K562 (cell line): ENCODE measurements around the gene POU1F1. TPM values are rescaled to one million over a fixed set of nuclear protein-coding genes. Genes with fewer than 3 reads are reported as not detected.

ENCODE experiments used
- ATAC-seq: fragments of 200-7000 bp; cut with Tn5 transposase; 3 replicates; pipeline ENCODE4 v1.9.1; 2020; ENCODE audit warnings: moderate library complexity
- BruUV-seq: library from RNA; stranded (reverse); fragments of 400-500 nt; replicated peaks from 2 replicates; lab custom pipeline; 2021; lab: Mats Ljungman, UMichigan
- CTCF ChIA-PET: fragments of 300-600 bp; formaldehyde crosslinking; extraction: SDS; loops from one replicate; lab custom pipeline; 2021; ENCODE audit warnings: low intra/inter-chr PET ratio; lab: Yijun Ruan, JAX
- POLR2A ChIA-PET: fragments of 300-600, 350-650 bp; sonication (Branson Sonifier 250); formaldehyde crosslinking; extraction: SDS; loops from one replicate; lab custom pipeline; 2021; ENCODE audit warnings: antibody characterized with exemption, inconsistent platforms; lab: Yijun Ruan, JAX
- DNase-seq, 4 experiments: peaks; one replicate each; pipeline versions ENCODE4 v3.0.0 to v3.0.0-alpha.2; 2011 to 2018; ENCODE audit warnings: low spot score in 3 of 4, mixed read lengths in 3 of 4; ENCODE audit errors: extremely low read depth in 1 of 4
- FAIRE-seq: peaks from 2 replicates; lab custom pipeline; 2011; peaks lifted over from hg19 to GRCh38; lab: Jason Lieb, UNC
- H2AFZ ChIP-seq: 2 replicates; pipeline ENCODE4 v1.6.0; 2011; ENCODE audit warnings: low read depth, low read length, control low read depth, inconsistent platforms
- H3K27ac ChIP-seq: fragments of 200-600 bp; 3 replicates; pipeline ENCODE4 v1.8.0; 2011; ENCODE audit warnings: low read depth, mild to moderate bottlenecking, control low read depth, inconsistent platforms, low read length, moderate library complexity, mixed read lengths; ENCODE audit errors: extremely low read depth
- H3K27me3 ChIP-seq, 2 experiments: fragments of 300-600 bp in 1 of 2; 2 replicates in 1 of 2; 3 replicates in 1 of 2; pipeline versions ENCODE4 v1.6.0 to v1.8.0; 2011; ENCODE audit warnings: inconsistent platforms in 2 of 2, low read length in 2 of 2, mild to moderate bottlenecking in 1 of 2, mixed read lengths in 1 of 2, moderate library complexity in 1 of 2; ENCODE audit not compliant: control insufficient read depth in 2 of 2, insufficient read depth in 2 of 2
- H3K36me3 ChIP-seq: fragments of 300-600 bp; 3 replicates; pipeline ENCODE4 v1.8.0; 2011; ENCODE audit warnings: mild to moderate bottlenecking, low read length, inconsistent platforms; ENCODE audit not compliant: control insufficient read depth, insufficient read depth
- H3K4me1 ChIP-seq, 2 experiments: fragments of 200-600 bp in 1 of 2; replicated peaks in 1 of 2; 2 replicates in 1 of 2; 3 replicates in 1 of 2; pipeline versions ENCODE4 v1.5.1 to v1.8.0; 2011; ENCODE audit warnings: inconsistent platforms in 2 of 2, low read length in 2 of 2, mild to moderate bottlenecking in 1 of 2, mixed read lengths in 1 of 2, moderate library complexity in 1 of 2; ENCODE audit not compliant: control insufficient read depth in 2 of 2, insufficient read depth in 2 of 2
- H3K4me2 ChIP-seq: 2 replicates; pipeline ENCODE4 v1.6.1; 2011; ENCODE audit warnings: low read length, control low read depth, inconsistent platforms, mixed read lengths; ENCODE audit not compliant: insufficient read depth
- H3K4me3 ChIP-seq: fragments of 200-600 bp; sonication (generic), shearing (Covaris generic); 2 replicates; pipeline ENCODE4 v1.5.1; 2016; ENCODE audit warnings: control low read depth, inconsistent platforms
- H3K79me2 ChIP-seq: fragments of 200-600 bp; 3 replicates; pipeline ENCODE4 v1.8.0; 2011; ENCODE audit warnings: low read length, inconsistent platforms; ENCODE audit not compliant: control insufficient read depth, insufficient read depth
- H3K9ac ChIP-seq, 2 experiments: 2 replicates each; pipeline versions ENCODE4 v1.6.0 to v1.6.1; 2011; ENCODE audit warnings: low read depth in 2 of 2, low read length in 2 of 2, control low read depth in 1 of 2, inconsistent platforms in 1 of 2, mild to moderate bottlenecking in 1 of 2, mixed read lengths in 1 of 2; ENCODE audit not compliant: insufficient read depth in 1 of 2
- H3K9me1 ChIP-seq: one replicate; pipeline ENCODE4 v1.6.0; 2011; ENCODE audit warnings: inconsistent platforms, mild to moderate bottlenecking, low read length, moderate library complexity; ENCODE audit not compliant: control insufficient read depth, insufficient read depth
- H3K9me3 ChIP-seq: replicated peaks from 2 replicates; pipeline ENCODE4 v1.5.1; 2011; ENCODE audit warnings: low read depth, low read length, inconsistent platforms; ENCODE audit not compliant: control insufficient read depth, insufficient read depth
- H4K20me1 ChIP-seq: replicated peaks from 2 replicates; pipeline ENCODE4 v1.6.1; 2011; ENCODE audit warnings: low read length, inconsistent platforms, mixed read lengths; ENCODE audit not compliant: control insufficient read depth, insufficient read depth
- ETS1 ChIP-seq: conservative IDR thresholded peaks from 2 replicates; pipeline ENCODE4 v1.6.1; 2011; ENCODE audit warnings: low read depth, mild to moderate bottlenecking, low read length; ENCODE audit not compliant: control insufficient read depth
- NRF1 ChIP-seq, 2 experiments: fragments of 450-650 bp; IDR thresholded peaks in 1 of 2; conservative IDR thresholded peaks in 1 of 2; 2 replicates each; pipeline ENCODE4 v1.6.1; 2014; ENCODE audit warnings: mild to moderate bottlenecking in 2 of 2
- ZNF12 ChIP-seq: sonication (generic); formaldehyde crosslinking; IDR thresholded peaks from 2 replicates; pipeline ENCODE4 v1.4.0; 2020; ENCODE audit warnings: mild to moderate bottlenecking, missing genetic modification reagents
- ZNF146 ChIP-seq: IDR thresholded peaks from one replicate; pipeline ENCODE4 v1.6.1; 2018; ENCODE audit warnings: missing compliant biosample characterization; ENCODE audit not compliant: unreplicated experiment
- ZNF282 ChIP-seq: sonication (generic); formaldehyde crosslinking; IDR thresholded peaks from 2 replicates; pipeline ENCODE4 v1.8.1; 2023; ENCODE audit warnings: missing genetic modification reagents
- WGBS: fragments of 100-300 bp; shearing (Covaris generic); methylation state at CpG from one replicate; pipeline ENCODE4 v1.1.6; 2016; ENCODE audit warnings: low coverage, mixed read lengths; ENCODE audit not compliant: insufficient coverage; ENCODE audit errors: missing lambda C conversion rate; 5-methylcytosine and 5-hydroxymethylcytosine counted together
- in situ Hi-C: fragments of 300-500 bp; cut with MboI; formaldehyde crosslinking; loops from 4 replicates; pipeline ENCODE4 v1.15.0; 2018; ENCODE audit warnings: inconsistent platforms, mixed read lengths
- intact Hi-C: fragments of 100-400 bp; cut with micrococcal nuclease; formaldehyde crosslinking; loops from 2 replicates; pipeline ENCODE4 v1.14.2; 2022
- polyA plus RNA-seq, 8 experiments: library from polyadenylated mRNA; depleted of rRNA in 4 of 8; stranded (reverse) in 5 of 8; unstranded in 3 of 8; fragments of >200 nt; fragmentation: Nextera tagmentation in 2 of 8; fragmentation: Illumina TruSeq in 1 of 8; extraction: Ambion mirVana in 2 of 8; extraction: Trizol in 1 of 8; gene quantifications; 2 replicates each; pipeline versions ENCODE4 v1.2.1 to v1.2.3, GENCODE V29; 2011 to 2014; ENCODE audit warnings: inconsistent platforms in 1 of 8, missing spikeins in 1 of 8
- total RNA-seq, 7 experiments: library from RNA; depleted of rRNA in 6 of 7; stranded (reverse); fragments of >200 nt in 6 of 7; fragmentation: Illumina TruSeq in 2 of 7; extraction: Trizol in 2 of 7; gene quantifications; 2 replicates each; pipeline versions ENCODE4 v1.2.1 to v1.2.3, GENCODE V29; 2011 to 2021; ENCODE audit warnings: low replicate concordance in 1 of 7
- TF ChIP-seq, protein P1 (sequence below): fragments of 450-650 bp; IDR thresholded peaks from 2 replicates; pipeline ENCODE4 v1.7.0; 2016; ENCODE audit warnings: borderline replicate concordance
- TF ChIP-seq, protein P2 (sequence below): fragments of 250-450 bp; sonication (Bioruptor Pico); IDR thresholded peaks from 2 replicates; pipeline ENCODE4 v1.8.0; 2022; ENCODE audit warnings: moderate library complexity, mild to moderate bottlenecking, inconsistent platforms

Gene POU1F1
- total and polyA plus RNA-seq, 9 of the 15 experiments (the other 6 are each of a cell fraction or from before 2014, with no cell fraction given), result not detected

DNA sequence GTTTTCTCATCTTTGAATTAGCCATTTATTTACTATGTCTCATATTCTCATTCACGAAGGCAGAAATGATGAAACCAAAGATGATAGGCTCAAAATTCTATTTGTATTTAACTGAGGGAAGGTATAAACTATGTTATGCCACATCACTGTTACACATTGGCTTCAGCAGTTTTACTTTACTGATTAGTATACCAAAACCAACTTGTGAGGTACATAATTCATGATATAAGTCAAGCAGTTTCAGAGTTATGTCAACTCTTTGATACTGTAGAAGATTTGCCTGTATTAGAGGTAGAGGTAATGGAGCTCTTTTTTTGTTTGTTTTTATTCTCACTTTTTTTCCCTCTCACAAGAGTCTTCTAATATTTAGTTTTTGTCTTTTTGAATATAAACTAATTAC, 26.4 kb downstream of the POU1F1 start:
- Histone ChIP-seq H3K4me1 (no peaks in the 10 kb centered on the region), H3K9me3 (no peaks in the 10 kb centered on the region), H3K36me3 (peaks cover 14% of the 10 kb centered on the region; the same call in 1 of the 3 replicates), H4K20me1 (no peaks in the 10 kb centered on the region), H3K27ac (no peak overlapping the region), H3K9ac (no peak overlapping the region), H2AFZ (no peak overlapping the region), H3K9me1 (no peaks in the 10 kb centered on the region), H3K79me2 (no peaks in the 10 kb centered on the region), H3K4me3 (no peak overlapping the region), H3K27me3 (no peaks in the 10 kb centered on the region), H3K4me2 (no peak overlapping the region)
- FAIRE-seq, result no peak
- in situ Hi-C loops (no loop called here), intact Hi-C loops (no loop called here)
- BruUV-seq, result no TSS peak
- no peak for ATAC-seq
- CTCF ChIA-PET, result interaction anchor here (0.6 kb wide), 1 partner anchor 753 kb away, joined by 4 read pairs; no protein-coding TSS in a partner anchor
- no peak for TF ChIP-seq ZNF282 (CRISPR knock-in tag)
- no peak for TF ChIP-seq NRF1 (conservative IDR thresholded peaks at IDR 0.05 in 1 of 2, IDR thresholded peaks at IDR 0.05 in 1 of 2)
- no peak for TF ChIP-seq ETS1
- TF ChIP-seq ZNF146 (CRISPR knock-in tag), result no peak
- no peak for TF ChIP-seq ZNF12 (CRISPR knock-in tag)
- TF ChIP-seq, protein P1, sequence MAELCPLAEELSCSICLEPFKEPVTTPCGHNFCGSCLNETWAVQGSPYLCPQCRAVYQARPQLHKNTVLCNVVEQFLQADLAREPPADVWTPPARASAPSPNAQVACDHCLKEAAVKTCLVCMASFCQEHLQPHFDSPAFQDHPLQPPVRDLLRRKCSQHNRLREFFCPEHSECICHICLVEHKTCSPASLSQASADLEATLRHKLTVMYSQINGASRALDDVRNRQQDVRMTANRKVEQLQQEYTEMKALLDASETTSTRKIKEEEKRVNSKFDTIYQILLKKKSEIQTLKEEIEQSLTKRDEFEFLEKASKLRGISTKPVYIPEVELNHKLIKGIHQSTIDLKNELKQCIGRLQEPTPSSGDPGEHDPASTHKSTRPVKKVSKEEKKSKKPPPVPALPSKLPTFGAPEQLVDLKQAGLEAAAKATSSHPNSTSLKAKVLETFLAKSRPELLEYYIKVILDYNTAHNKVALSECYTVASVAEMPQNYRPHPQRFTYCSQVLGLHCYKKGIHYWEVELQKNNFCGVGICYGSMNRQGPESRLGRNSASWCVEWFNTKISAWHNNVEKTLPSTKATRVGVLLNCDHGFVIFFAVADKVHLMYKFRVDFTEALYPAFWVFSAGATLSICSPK, result no peak
- TF ChIP-seq, protein P2, sequence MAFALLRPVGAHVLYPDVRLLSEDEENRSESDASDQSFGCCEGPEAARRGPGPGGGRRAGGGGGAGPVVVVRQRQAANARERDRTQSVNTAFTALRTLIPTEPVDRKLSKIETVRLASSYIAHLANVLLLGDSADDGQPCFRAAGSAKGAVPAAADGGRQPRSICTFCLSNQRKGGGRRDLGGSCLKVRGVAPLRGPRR, result no peak
- WGBS, result 86% methylated on average over 1 of the region's 1 CpG
- POLR2A ChIA-PET, result no interaction called here
- DNase-seq, result no peak
